Stimulated activated CD8-positive, alpha-beta memory T cell treated with anti-CD3 and anti-CD28 coated beads, Interleukin-4, amount 100 ng/mL, for 4 hours (primary cell): Measurements from ENCODE around the gene NGEF.

Experiments
- DNase-seq, 2 donors: peaks; one replicate each; pipeline ENCODE4 v3.0.0-alpha.2; 2020; ENCODE audit warnings: low read depth in 2 of 2, low spot score in 1 of 2

Gene NGEF

DNA sequence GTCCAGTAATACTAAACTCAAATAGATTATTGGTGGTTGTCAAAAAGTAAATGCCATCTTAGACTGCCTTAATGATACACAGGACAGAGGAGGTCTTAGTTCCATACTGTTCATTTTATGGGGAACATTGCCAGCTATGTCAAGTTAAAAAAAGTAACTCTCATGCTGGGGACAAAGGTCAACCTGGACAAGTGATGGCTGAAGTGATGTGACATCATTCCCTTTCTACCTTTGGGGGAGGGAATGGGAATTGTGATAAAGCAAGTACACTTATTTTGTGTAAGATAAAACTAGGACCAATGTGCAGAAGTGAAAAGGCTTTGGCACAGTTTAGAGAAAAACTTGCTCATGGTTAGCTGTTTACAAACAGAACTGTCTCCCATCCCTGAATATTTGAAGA, 167.0 kb downstream of the NGEF start:
- no peak for DNase-seq

DNA sequence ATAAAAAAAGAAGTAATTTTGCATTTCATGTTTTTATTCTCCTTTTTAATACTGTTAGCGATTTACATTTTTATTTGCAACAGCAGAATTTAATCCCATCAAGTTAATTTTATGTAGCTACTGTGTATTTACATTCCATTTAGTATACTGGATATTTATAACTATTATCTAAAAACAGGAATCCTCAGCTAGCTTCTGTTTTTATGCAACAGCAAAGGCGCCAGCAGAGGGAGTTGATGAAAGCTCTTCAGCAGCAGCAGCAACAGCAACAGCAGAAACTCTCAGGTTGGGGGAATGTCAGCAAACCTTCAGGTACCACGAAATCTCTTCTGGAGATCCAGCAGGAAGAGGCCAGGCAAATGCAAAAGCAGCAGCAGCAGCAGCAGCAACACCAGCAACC, 169.2 kb downstream of the NGEF start:
- DNase-seq: no peak

DNA sequence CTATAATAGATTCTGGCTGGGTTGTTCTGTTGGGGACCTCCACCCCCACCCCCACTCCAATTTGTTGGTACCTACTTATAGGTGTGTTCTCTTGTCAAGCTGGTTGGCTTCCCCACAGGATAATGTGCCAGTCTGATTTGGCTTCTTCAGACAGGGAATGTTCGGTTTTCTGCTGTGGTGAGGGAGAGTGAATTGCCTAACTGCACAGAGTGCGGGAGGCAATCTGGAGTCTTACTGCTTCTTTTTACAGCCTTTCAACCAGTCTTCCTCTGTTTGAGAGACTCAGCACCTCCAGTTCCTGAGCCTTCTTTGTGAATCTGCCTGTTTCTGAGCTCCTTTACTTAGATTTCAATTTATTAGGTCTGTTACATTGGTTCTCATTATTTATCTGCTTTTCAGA, 170.4 kb downstream of the NGEF start:
- DNase-seq: no peak

DNA sequence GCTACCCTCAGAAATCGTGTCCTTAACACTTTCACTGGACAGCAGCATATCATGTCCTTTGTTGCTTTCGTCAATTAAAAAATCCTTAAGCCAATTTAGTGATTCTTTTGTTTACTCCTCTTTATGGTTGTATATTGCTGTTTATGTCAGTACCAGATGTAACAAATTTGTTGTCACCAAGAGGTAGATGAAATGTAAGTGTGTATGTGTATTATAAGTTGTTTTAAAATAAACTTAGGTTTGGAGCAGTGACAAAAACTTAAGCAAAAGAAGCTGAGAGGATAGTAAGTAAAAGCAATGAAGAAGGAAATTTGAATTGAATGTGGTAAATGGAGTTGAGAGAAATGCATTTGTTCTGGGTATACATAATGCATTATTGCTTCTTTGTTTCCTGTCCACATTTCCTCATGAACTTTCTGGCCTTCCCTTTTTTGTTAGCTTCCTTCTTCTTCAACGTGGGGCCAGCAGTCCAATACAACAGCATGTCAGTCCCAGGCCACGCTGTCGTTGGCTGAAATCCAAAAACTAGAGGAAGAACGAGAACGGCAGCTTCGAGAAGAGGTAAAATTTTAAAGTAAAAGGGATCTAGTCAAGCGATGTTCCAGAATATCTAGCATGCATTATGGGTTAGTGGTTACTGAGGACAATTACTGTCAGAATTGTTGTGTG, 173.5 kb downstream of the NGEF start:
- no peak for DNase-seq

DNA sequence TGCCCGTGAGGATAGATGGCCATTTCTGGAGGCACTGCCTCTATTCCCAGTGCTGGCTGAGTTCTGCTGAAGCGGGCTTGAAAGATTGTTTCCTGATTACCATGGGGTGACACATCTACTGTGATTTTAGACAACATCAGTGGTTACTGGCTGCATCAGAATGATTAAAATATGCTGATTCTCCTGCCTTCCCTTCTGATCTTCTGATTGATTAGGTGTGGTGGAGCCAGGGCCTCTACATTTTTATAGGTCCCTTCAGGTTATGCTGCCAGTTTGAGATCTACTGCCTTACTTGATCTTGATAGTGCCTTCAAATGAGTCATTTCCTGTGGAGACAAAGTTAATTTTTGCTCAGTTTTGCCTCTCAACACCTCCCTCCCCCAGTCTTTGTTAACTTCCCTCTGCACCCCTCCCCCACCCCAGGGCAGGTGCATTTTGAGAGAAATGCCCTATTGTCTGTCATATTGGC, 174.6 kb downstream of the NGEF start:
- DNase-seq: peak; percentile 24 to 55

DNA sequence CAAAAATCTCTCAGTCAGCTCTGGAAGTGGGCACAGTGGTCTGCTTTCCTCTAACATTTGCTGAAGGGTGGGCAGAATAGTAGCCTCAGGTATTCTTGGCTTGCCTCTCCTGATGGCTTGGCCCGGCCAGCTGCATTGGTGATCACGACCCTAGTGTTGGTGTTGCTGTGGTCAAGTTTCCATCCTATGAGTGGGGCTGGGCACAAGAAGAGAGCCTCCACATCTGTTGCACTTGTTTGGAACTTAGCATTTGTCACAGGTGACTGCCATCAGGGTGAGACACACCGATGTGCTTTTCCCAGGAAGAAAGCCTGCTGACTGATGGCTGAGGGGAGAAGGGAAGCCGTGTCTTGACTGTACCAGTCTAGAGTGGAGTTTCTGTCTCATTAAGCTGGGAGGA, 176.1 kb downstream of the NGEF start:
- DNase-seq: no peak

DNA sequence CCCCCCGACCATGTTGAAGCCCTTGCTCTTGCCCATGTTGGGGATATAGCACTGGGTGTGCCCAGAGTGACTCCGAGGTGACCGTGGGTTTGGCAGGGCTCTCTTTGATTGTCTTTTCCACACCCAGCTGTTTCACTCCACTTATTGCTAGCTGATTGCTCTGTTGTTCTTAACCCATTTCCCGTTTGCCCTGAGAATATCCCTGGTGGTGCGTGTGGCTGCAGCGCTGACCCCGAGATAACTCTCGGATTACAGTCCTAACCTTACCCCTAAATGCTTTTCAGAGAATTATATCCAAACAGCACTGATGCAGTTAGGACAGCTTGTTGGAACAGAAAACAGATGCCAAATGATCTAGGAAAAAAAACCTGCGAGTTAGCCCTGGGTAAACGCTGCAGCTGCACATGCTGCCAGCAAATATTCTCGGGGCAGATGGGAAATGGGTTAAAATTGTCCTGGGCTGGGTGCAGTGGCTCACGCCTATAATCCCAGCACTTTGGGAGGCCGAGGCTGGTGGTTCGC, 177.3 kb downstream of the NGEF start:
- DNase-seq: no peak

DNA sequence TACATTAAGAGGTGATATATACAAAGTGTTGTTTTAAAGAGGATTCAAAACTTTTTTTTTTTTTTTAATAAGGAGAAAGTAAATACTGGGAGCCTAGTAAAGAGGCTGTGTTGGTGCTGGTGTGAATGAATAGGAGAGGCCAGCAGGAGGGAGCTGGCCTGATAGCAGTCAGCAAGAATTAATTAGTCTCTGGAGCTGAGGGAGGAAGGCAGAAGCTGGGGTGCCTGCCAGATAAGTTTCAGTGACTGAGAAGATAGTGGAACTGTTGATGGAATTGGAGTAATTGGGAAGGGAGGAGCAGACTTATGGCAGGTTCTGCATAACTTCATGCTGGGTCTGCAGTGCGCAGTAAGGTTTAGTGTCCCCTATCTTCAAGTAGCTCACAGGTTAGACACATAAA, 179.2 kb downstream of the NGEF start:
- DNase-seq: no peak

DNA sequence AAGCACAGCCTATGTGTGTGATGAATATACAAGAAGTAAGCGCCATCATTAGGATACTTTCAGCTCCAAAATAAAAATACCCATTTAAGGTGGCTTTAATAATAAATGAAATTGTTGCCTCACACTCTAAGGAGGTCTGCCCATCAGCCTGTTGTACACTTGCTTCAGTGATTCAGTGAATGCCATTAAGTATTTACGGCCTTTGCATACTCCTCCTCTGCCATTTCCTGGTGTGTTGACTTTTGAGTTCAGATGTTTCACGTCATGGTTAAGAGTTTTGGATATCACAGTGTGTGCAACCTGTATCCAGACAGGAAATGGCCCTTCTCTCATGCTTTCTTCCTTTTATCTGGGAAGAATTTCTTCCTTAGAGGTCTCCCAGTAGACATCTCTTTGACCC, 181.6 kb downstream of the NGEF start:
- no peak for DNase-seq

DNA sequence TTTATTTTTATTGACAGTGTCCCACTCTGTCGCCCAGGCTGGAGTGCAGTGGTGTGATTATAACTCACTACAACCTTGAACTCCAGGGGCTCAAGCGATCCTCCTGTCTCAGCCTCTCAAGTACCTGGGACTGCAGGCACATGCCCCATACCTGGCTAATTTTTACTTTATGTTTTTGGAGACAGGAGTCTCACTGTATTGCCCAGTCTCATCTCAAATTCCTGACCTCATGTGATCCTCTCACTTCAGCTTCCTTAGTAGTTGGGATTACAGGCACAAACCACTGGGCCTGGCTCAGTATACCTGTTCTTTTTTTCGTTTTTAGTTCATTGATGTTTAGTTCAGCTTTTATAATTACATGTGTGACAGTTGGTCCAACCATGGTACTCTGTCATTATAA, 183.1 kb downstream of the NGEF start:
- no peak for DNase-seq
